Lower leg skin (tissue), 4 donors: Measurements from ENCODE around the gene GLB1L2. TPM values are rescaled to one million over a fixed set of nuclear protein-coding genes. Genes with fewer than 3 reads are reported as not detected.

ENCODE experiments used
- DNase-seq, 2 donors: peaks; one replicate each; pipeline ENCODE4 v3.0.0-alpha.2; 2019; ENCODE audit warnings: low spot score in 2 of 2
- H3K4me3 ChIP-seq: fragments of 200-600 bp; sonication (generic); 2 replicates; pipeline ENCODE4 v1.5.1; 2017; ENCODE audit warnings: mild to moderate bottlenecking, low read depth; ENCODE audit not compliant: poor library complexity, severe bottlenecking
- CTCF ChIP-seq, 3 donors: fragments of 450-650 bp; IDR thresholded peaks; one replicate each; pipeline ENCODE4 v1.5.1; 2016; ENCODE audit warnings: antibody characterized with exemption in 3 of 3, mild to moderate bottlenecking in 3 of 3, moderate library complexity in 2 of 3
- POLR2A ChIP-seq, 2 donors: fragments of 450-650 bp; IDR thresholded peaks; one replicate each; pipeline ENCODE4 v1.6.1; 2016 to 2017; ENCODE audit warnings: antibody characterized with exemption in 2 of 2, mild to moderate bottlenecking in 1 of 2, moderate library complexity in 1 of 2
- WGBS, 2 donors: methylation state at CpG; one replicate each; pipeline ENCODE4 v1.1.5; 2018; 5-methylcytosine and 5-hydroxymethylcytosine counted together
- intact Hi-C: fragments of 100-400 bp; cut with DNase I; formaldehyde crosslinking; loops from one replicate; pipeline ENCODE4 v1.15.0; 2023; ENCODE audit warnings: low total_unique reads
- total RNA-seq, 4 donors: library from RNA; depleted of rRNA; stranded (reverse); fragments of >200 nt; gene quantifications; one replicate each; pipeline ENCODE4 v1.1.0, GENCODE V29; 2016

Gene GLB1L2
- total RNA-seq, 4 donors from 2014 or later = 9.1 to 21.6 (median 15.1) TPM

DNA sequence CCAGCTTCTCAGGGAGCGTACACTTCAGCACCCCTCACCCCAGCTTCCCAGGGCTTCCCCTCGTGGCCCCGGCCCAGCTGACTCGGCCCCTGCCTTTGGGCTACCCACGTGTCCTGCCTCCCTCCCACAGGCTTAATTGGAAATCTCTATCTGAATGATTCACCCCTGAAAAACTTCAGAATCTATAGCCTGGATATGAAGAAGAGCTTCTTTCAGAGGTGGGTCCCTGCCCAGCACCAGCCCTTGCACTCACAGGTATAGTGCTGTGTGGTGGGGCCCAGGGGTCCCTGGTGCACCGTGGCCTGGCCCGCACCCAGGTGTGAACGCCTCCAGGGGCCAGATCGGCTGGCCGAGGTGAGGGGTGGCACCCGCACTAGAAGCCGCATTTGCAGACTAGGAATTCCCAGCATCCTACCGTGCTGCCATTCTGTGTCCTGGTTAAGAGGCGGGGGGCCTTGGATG, 41.8 kb downstream of the GLB1L2 start:
- TF ChIP-seq CTCF (IDR thresholded peaks at IDR 0.05) (no peak), POLR2A (IDR thresholded peaks at IDR 0.05) (no peak)
- WGBS, 2 donors = 77 to 87% methylated on average over 13 to 14 of the region's 14 CpGs
- DNase-seq = no peak
- intact Hi-C loops = no loop called here
- no peak overlapping the region for H3K4me3 ChIP-seq

- intact Hi-C loops = no loop called here
- no peak overlapping the region for H3K4me3 ChIP-seq
- TF ChIP-seq POLR2A (IDR thresholded peaks at IDR 0.05) (no peak), CTCF (IDR thresholded peaks at IDR 0.05) (no peak)
- 78 to 80% methylated on average over 9 of the region's 9 CpGs for WGBS, 2 donors
- DNase-seq = no peak
These were observed 42.4 kb downstream of the GLB1L2 start for GRCh38 chr11:134374171-134374570.

DNA sequence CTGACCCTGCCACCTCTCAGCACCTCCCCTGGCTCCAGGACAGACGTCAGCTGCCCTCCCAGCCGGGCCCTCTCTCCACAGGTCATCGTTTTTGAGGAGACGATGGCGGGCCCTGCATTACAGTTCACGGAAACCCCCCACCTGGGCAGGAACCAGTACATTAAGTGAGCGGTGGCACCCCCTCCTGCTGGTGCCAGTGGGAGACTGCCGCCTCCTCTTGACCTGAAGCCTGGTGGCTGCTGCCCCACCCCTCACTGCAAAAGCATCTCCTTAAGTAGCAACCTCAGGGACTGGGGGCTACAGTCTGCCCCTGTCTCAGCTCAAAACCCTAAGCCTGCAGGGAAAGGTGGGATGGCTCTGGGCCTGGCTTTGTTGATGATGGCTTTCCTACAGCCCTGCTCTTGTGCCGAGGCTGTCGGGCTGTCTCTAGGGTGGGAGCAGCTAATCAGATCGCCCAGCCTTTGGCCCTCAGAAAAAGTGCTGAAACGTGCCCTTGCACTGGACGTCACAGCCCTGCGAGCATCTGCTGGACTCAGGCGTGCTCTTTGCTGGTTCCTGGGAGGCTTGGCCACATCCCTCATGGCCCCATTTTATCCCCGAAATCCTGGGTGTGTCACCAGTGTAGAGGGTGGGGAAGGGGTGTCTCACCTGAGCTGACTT, 43.2 kb downstream of the GLB1L2 start:
- 88 to 89% methylated on average over 16 of the region's 16 CpGs for WGBS, 2 donors
- H3K4me3 ChIP-seq = no peak overlapping the region
- intact Hi-C loops = no loop called here
- no peak for DNase-seq
- TF ChIP-seq POLR2A (IDR thresholded peaks at IDR 0.05) = no peak
- no peak for TF ChIP-seq CTCF (IDR thresholded peaks at IDR 0.05)

DNA sequence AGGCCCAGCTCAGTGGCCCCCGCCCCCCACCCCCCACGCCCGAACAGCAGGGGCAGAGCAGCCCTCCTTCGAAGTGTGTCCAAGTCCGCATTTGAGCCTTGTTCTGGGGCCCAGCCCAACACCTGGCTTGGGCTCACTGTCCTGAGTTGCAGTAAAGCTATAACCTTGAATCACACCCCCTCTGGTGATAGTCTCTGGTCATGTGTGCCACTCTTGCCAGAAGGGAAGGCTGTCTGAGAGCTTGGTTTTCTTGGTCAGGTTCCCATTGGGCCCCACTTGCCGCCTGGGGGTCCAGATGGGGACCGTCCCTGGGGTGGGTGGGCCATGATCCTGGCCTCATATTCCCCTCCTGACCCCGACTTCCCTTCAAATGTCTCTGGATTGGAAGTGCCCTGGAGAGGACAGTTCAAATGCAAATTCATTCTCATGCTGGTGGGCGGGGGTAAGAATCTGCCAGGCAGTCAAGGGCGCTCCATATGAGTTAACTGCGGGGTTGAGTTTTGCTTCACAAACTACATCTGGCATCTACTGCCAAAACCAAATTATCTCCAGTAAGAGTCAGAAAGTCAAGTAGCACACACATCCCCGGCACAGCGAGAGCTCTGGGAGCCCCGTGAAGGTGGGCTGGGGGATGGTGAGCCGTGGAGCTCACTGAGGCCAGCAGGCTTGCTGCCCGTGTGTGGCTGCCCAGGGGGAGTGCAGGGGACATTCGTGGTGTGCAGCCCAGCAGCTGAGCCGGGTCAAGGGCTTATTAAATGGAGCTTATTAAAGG, 44.5 kb downstream of the GLB1L2 start:
- 64 to 78% methylated on average over 14 to 15 of the region's 18 CpGs for WGBS, 2 donors
- intact Hi-C loops = no loop called here
- no peak overlapping the region for H3K4me3 ChIP-seq
- no peak for TF ChIP-seq POLR2A (IDR thresholded peaks at IDR 0.05)
- no peak for TF ChIP-seq CTCF (IDR thresholded peaks at IDR 0.05)
- DNase-seq = no peak

DNA sequence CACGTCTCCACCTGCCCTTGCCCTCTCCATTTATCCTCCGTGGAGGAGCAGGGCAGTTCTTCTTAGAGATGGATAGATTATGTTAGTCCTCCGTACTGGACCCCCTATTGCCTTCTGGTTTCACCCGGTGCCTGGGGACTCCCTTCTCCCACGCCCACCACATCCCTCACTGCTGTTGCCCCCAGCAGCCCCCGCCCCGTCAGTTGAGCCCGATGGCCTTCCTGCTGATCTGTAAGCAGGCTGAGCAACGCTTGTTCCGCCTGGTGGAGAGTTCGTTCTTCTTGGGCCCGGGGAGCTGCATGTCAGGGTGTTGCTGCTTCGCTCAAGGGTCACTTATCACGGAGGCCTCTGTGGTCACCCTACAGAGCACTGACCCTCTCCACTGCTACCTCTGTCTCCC, 46.1 kb downstream of the GLB1L2 start:
- WGBS, 2 donors = 80 to 88% methylated on average over 14 of the region's 14 CpGs
- no peak overlapping the region for H3K4me3 ChIP-seq
- no peak for DNase-seq
- intact Hi-C loops = no loop called here
- TF ChIP-seq POLR2A (IDR thresholded peaks at IDR 0.05) = no peak
- no peak for TF ChIP-seq CTCF (IDR thresholded peaks at IDR 0.05)
